ENCODE measurements around the gene TRAF3IP1.
"Not testable (repeated sequence)": the region's sequence is repeated elsewhere in the genome, so short reads cannot be mapped to it uniquely, and the experiment has no call there.

TRAF3IP1 gene

DNA sequence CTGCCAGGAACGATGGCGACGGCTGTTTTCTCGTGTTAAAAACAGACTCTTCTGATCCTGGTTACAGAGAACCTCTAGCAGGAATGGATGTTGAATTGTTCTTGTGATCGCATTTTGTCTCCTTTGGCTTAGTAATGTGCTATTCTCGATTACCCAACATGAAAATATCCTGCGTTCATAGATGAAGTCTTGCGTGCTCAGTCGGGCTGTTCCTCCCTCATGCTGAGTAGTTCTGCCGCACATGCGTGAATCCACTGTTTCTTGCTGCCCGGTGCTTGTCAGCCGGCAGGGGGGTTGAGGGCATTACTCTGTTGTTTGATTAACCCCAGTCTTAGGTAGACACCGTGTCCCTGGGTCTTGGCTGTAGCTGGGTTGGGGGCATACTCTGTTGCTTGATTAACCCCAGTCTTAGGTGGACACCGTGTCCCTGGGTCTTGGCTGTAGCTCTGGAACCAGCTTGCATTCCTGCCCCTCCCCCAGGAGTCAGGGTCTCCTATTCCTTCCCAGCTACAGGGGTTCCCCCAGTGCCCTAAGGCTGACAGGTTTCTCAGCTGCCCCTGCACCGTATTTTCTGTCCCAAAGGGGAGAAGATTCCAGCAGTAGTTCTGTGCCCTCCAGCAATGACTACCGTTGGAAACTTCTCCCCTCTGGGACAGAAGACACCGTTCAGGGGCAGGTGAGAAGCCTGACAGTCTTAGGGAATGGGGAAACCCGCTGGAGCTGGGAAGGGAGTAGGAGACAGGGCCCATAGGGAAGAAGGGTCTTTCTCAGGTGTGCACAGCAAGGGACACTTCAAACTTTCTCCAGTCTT lies 84.3 kb downstream of the TRAF3IP1 start:
- in situ Hi-C loops (cut with MboI; ENCODE audit: low sequenced_read_pairs) = no loop called here

DNA sequence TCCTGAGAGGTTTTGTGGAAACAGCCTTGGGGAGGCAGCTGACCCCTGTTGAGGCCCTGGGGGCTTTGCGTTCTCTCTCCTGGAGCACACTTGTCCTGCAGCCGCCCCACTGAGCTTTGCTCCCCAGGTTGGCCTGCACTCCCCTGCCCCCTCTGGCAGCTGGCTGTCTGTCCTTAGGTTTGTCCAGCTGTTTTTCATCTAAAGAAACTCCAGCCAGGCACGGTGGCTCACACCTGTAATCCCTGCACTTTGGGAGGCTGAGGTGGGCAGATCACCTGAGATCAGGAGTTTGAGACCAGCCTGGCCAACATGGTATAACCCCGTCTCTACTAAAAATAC lies 84.9 kb downstream of the TRAF3IP1 start:
- in situ Hi-C loops (cut with MboI; ENCODE audit: low sequenced_read_pairs) = not testable (repeated sequence)

GRCh38 chr2:238406221-238406997 lies 86.1 kb downstream of the TRAF3IP1 start:
- in situ Hi-C loops (cut with MboI; ENCODE audit: low sequenced_read_pairs) = no loop called here

GRCh38 chr2:238406998-238407285 lies 86.6 kb downstream of the TRAF3IP1 start:
- in situ Hi-C loops (cut with MboI; ENCODE audit: low sequenced_read_pairs) = no loop called here

DNA sequence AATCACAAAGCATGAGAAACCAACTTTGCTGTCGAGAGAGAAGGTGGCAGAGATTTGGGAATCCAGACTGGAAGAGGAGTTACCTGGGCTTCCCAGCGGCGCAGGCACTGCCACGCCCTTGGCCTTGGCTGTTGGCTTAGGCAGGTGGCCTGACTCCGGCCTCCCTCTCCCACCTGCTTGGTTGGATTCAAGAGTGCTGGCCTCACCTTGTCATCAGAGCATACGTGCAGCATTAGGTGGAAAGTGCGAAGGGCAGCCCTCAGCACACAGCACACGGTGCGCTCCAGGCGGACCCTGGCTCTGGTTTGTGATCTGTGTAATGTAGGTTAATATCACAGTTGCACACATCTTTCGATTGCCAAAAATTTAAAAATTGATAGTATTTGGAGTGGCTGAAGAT lies 87.2 kb downstream of the TRAF3IP1 start:
- in situ Hi-C loops (cut with MboI; ENCODE audit: low sequenced_read_pairs) = no loop called here

GRCh38 chr2:238408615-238409340 lies 88.5 kb downstream of the TRAF3IP1 start:
- in situ Hi-C loops (cut with MboI; ENCODE audit: low sequenced_read_pairs) = no loop called here

- in situ Hi-C loops (cut with MboI; ENCODE audit: low sequenced_read_pairs) = no loop called here
Observed at GRCh38 chr2:238409341-238410199, 89.3 kb downstream of the TRAF3IP1 start.

DNA sequence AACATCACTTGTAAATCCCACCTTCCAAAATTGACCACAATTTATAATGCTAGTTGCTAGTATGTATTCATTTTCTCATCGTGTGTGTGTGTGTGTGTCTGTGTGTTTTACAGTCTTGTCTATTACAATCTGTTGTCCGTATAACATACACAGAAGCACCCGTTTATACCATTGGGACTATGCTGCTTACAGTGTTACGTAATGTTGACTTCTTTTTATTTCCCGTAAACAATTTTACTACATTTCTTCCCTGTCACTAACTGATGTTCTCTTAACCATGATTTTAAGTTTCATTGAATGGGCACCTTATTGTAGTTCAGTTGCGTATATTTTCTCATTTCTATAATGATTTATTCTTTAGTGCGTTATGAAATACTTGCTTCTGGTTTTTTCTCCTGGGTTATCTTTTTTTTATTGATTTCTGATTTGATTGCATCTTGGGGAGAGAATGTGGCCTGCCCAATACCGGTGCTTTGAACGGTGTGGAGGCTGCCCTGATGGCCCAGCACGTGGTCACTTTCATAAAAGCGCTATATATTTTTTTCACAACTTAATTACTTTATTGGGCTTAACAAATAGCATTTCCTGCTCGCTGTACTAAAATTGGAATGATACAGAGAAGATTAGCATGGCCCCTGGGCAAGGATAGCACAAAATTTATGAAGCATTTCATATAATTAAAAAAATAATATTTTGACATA lies 91.9 kb downstream of the TRAF3IP1 start:
- in situ Hi-C loops (cut with MboI; ENCODE audit: low sequenced_read_pairs) = no loop called here

DNA sequence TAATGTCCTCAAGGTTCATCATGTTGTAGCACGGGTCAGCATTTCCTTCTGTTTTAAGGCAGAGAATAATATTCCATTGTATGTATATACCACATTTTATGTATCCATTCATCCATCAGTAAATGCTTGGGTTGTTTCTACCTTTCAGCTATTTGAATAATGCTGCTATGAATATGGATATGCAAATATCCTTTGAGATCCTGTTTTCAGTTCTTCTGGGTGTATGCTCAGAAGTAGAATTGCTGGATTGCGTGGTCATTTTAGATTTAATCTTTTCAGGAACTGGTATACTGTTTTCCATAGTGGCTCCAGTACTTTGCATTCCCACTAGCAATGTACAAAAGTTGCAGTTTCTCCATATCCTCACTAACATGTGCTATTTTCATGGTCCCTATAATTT lies 93.0 kb downstream of the TRAF3IP1 start:
- in situ Hi-C loops (cut with MboI; ENCODE audit: low sequenced_read_pairs) = no loop called here

DNA sequence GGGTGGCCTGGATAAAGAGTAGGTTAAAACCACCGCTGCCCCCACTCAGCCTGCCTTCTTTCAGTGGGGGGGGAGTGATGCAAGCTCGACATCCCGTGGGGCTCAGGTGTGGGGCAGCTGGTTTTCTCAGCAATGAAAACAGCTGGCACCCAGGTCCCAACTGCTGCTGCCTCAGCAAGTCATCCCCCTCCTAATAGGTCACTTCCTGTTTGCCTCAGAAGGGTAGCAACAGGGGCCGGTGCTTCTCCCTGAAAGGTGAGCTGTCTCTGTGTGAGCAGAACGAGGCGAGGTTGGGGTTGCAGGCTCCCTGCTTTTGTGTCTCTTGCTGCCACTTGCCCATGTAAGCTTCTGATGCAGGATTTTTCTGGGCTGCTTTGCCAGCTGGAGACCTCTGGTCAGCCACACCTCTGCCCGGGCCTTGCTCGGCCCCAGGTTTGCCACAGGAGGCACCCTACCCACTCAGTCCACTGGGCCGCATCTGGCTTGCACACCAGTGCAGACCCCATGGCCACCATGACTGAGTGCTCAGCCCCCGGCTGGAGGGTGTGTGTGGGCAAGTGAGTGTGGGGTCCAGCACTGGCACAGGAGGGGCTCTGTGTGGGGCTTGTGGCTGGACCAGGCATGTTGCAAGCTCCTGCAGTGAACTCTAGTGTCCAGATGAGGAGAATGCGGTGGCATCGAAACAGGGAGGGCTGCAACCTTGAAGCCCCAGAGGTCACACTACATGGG lies 94.9 kb downstream of the TRAF3IP1 start:
- in situ Hi-C loops (cut with MboI; ENCODE audit: low sequenced_read_pairs) = no loop called here

GRCh38 chr2:238415893-238416292 lies 95.6 kb downstream of the TRAF3IP1 start:
- in situ Hi-C loops (cut with MboI; ENCODE audit: low sequenced_read_pairs) = no loop called here

- in situ Hi-C loops (cut with MboI; ENCODE audit: low sequenced_read_pairs) = no loop called here
Observed at GRCh38 chr2:238418196-238418998, 98.1 kb downstream of the TRAF3IP1 start.

DNA sequence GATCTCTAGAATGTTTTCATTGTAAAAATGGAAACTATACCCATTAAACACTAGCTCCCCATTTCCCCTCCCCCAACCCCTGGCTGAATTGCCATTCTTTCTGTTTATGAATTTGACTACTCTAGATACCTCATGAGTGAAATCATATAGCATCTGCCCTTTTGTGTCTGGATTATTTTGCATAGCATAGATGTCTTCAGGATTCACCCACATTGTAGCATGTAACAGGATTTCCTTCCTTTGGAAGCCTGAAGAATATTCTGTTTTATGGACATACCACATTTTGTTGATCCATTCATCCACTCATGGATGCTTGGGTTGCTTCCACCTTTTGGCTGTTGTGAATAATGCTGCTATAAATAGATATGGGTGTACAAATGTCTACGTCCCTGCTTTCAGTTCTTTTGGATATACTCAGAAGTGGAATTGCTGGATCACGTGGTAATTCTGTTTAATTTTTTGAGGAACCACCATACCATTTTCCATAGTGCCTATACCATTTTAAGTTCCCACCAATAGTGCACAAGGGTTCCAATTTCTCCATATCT lies 98.8 kb downstream of the TRAF3IP1 start:
- in situ Hi-C loops (cut with MboI; ENCODE audit: low sequenced_read_pairs) = no loop called here

DNA sequence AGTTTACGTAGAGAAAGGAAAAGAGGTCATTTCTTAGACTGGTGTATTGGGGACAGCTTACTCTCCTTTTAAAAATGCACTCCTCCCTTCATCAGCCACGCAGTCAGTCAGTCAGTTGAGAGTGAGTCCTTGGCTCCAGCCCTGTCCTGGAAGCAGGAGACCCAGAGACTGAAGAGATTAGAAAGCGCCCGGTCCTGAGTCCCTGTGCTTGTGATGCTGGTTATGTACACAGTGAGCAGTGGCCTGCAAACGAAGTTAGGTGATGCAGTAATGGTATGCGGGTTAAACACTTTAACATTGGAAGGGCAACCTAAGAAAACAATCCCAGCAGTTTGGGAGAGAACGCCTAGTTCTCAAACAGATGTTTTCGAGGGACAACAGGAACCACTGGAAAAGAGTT lies 100.1 kb downstream of the TRAF3IP1 start:
- in situ Hi-C loops (cut with MboI; ENCODE audit: low sequenced_read_pairs) = no loop called here

GRCh38 chr2:238420878-238421694 lies 100.8 kb downstream of the TRAF3IP1 start:
- in situ Hi-C loops (cut with MboI; ENCODE audit: low sequenced_read_pairs) = no loop called here

DNA sequence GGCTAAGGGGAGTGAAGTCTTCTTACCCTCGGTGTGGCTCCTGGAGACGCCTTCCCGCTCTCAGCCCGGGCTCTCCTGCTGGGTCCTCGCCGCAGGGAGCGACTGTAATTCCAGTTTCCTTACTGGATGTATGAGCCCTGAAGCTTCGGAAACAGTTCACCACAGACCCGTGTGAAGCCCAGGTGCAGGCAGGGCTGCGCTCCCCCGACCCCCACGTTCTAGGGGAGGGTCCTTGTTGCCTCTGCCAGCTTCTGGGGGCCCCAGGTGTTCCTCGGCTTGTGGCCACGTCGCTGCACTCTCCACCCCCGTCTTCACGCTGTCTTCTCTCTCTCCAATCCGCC lies 101.3 kb downstream of the TRAF3IP1 start:
- in situ Hi-C loops (cut with MboI; ENCODE audit: low sequenced_read_pairs) = no loop called here

- in situ Hi-C loops (cut with MboI; ENCODE audit: low sequenced_read_pairs) = no loop called here
Observed at GRCh38 chr2:238422285-238422684, 102.0 kb downstream of the TRAF3IP1 start.

- in situ Hi-C loops (cut with MboI; ENCODE audit: low sequenced_read_pairs) = no loop called here
Observed at GRCh38 chr2:238422940-238423339, 102.6 kb downstream of the TRAF3IP1 start.

Data from HL-60/S4 (cell line).